Mesothelial cell of epicardium (in vitro differentiated cells): ENCODE data around the gene OR6X1. TPM values are rescaled to one million over a fixed set of nuclear protein-coding genes. Genes with fewer than 3 reads are reported as not detected.

ENCODE experiments used
- DNase-seq, 2 experiments: peaks; one replicate each; pipeline ENCODE4 v3.0.0; 2021; ENCODE audit warnings: low spot score in 2 of 2; ENCODE audit not compliant: unreplicated experiment in 2 of 2
- H3K27ac Mint-ChIP-seq: 2 replicates; pipeline ENCODE4 v1.8.0; 2021; ENCODE audit warnings: mixed read lengths
- H3K27me3 Mint-ChIP-seq: 2 replicates; pipeline ENCODE4 v1.8.0; 2021; ENCODE audit warnings: low read depth, mixed read lengths
- H3K36me3 Mint-ChIP-seq: 2 replicates; pipeline ENCODE4 v1.8.0; 2021; ENCODE audit warnings: mixed read lengths
- H3K4me1 Mint-ChIP-seq: 2 replicates; pipeline ENCODE4 v1.8.0; 2021; ENCODE audit warnings: mixed read lengths
- H3K4me3 Mint-ChIP-seq: 2 replicates; pipeline ENCODE4 v1.8.0; 2021; ENCODE audit warnings: mild to moderate bottlenecking, moderate library complexity, mixed read lengths
- H3K9me3 Mint-ChIP-seq: 2 replicates; pipeline ENCODE4 v1.8.0; 2021; ENCODE audit warnings: mixed read lengths
- total RNA-seq: library from RNA; stranded (reverse); gene quantifications from 3 replicates; pipeline ENCODE4 v1.2.1, GENCODE V29; 2021
- TF ChIP-seq, protein P1 (sequence below): fragments of 200-600 bp; sonication (generic); IDR thresholded peaks from one replicate; pipeline ENCODE4 v1.5.0; 2021; ENCODE audit warnings: antibody characterized with exemption; ENCODE audit not compliant: unreplicated experiment

OR6X1 gene
- total RNA-seq, 1 donor from 2014 or later = not detected

DNA sequence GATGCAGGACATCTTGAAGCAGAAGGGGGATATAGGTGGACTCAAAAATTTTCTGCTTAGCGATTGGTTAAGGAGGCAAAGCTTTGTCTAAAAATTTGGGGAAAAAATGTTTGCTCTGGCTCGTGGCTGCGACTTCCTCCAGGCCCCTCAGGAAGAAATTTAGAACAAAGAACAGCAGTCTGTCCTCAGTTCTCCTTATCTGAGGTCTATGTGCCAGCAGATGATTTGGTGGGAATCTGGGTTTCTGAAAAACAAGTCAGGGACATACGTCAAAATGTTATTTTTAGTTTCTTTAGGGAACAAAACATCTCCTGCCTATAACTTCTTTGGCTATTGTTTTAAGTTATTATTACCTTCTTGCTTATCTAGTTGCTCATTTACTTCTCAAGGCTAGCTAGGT is 43.8 kb upstream of the OR6X1 start:
- Mint-ChIP-seq H3K4me1 (peaks cover 18% of the 10 kb centered on the region), H3K9me3 (peaks cover 7% of the 10 kb centered on the region), H3K27me3 (no peaks in the 10 kb centered on the region), H3K27ac (no peak overlapping the region), H3K4me3 (no peak overlapping the region), H3K36me3 (no peaks in the 10 kb centered on the region)
- DNase-seq = no peak
- TF ChIP-seq, protein P1, sequence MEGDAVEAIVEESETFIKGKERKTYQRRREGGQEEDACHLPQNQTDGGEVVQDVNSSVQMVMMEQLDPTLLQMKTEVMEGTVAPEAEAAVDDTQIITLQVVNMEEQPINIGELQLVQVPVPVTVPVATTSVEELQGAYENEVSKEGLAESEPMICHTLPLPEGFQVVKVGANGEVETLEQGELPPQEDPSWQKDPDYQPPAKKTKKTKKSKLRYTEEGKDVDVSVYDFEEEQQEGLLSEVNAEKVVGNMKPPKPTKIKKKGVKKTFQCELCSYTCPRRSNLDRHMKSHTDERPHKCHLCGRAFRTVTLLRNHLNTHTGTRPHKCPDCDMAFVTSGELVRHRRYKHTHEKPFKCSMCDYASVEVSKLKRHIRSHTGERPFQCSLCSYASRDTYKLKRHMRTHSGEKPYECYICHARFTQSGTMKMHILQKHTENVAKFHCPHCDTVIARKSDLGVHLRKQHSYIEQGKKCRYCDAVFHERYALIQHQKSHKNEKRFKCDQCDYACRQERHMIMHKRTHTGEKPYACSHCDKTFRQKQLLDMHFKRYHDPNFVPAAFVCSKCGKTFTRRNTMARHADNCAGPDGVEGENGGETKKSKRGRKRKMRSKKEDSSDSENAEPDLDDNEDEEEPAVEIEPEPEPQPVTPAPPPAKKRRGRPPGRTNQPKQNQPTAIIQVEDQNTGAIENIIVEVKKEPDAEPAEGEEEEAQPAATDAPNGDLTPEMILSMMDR = no peak

DNA sequence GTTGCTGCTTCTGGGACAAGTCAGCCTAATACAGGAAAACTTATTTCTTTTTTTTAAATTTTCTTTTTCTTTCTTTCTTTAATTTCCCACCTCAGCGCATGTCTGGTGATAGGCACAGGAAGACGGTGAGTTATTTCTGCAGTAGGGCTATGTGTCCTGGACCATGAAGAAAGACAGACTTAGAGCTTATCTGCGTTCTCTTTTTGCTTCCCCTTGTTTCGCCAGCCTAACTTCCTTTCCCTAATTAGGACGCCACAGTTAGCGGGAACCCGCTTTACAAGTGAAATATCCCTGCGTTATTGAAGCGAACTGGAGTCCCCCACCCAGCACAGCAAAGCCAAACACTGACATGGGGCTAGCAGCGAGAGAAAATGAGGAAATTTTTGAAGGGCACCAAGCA is 43.2 kb upstream of the OR6X1 start:
- TF ChIP-seq, protein P1 = no peak
- Mint-ChIP-seq H3K36me3 (no peaks in the 10 kb centered on the region), H3K27me3 (no peaks in the 10 kb centered on the region), H3K4me3 (no peak overlapping the region), H3K4me1 (peaks cover 18% of the 10 kb centered on the region), H3K27ac (peak overlapping the region; percentile 50), H3K9me3 (peaks cover 10% of the 10 kb centered on the region)
- DNase-seq = no peak

DNA sequence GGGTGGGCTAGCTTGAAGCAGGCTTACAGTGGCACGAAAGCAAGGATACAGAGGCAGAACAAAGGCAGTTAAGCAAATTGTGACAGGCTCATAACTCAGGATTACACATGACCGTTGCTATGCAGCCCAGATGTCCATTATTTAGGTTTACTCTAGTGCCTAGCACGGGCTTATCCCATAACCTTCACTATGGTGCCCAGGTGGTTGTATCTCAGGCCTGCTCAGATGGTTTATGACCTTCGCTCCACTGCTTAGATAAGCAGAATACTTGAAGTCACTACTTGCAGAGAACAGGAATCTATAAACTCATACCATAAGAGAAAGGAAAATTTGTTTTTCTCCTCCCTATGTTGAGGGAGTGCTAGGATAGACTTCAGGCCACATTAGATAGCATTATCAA is 42.8 kb upstream of the OR6X1 start:
- no peak for DNase-seq
- peaks cover 13% of the 10 kb centered on the region for H3K9me3 Mint-ChIP-seq
- H3K27me3 Mint-ChIP-seq = no peaks in the 10 kb centered on the region
- TF ChIP-seq, protein P1 = no peak
- H3K36me3 Mint-ChIP-seq = no peaks in the 10 kb centered on the region
- peak overlapping the region; percentile 78 for H3K27ac Mint-ChIP-seq
- peaks cover 18% of the 10 kb centered on the region for H3K4me1 Mint-ChIP-seq
- no peak overlapping the region for H3K4me3 Mint-ChIP-seq

DNA sequence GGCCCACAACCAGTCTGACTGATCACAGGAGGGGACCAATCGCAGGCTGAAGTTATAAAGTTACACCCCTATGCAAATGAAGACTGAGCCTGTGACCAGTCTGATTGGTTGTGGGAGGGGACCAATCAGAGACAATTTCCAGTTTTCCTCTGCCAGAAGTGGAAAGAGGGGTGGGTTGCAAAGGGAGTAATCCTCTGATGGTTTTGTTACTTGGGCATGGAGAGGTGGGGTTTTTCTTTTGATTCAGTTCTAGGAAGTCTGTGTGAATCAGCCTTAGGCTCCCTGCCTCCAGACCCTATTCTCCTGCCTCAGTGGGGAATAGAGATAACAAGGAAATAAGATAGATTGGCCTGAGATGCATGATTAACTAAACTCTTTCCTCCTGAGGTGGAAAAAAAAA is 41.9 kb upstream of the OR6X1 start:
- no peak overlapping the region for H3K27ac Mint-ChIP-seq
- peaks cover 13% of the 10 kb centered on the region for H3K9me3 Mint-ChIP-seq
- H3K4me3 Mint-ChIP-seq = no peak overlapping the region
- TF ChIP-seq, protein P1 = no peak
- no peak for DNase-seq
- H3K36me3 Mint-ChIP-seq = no peaks in the 10 kb centered on the region
- no peaks in the 10 kb centered on the region for H3K27me3 Mint-ChIP-seq
- H3K4me1 Mint-ChIP-seq = peaks cover 18% of the 10 kb centered on the region

DNA sequence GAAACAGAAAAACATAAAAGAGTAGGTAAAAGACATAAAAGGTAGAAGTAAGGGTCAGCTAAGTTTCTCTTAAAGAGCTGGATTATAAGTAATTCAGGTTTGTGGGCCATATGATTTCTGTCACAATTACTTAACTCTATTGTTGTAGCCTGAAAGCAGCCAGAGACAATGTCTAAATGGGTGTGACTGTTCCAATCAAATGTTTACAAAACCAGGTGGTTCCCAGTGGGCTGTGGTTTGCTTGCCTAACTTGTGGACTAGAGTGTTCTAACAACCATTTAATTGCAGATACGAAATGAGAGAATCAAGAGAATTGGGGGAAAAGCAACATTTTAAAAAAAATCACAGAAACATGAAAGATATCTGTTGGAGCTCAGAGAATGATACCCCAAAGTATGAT is 29.2 kb upstream of the OR6X1 start:
- H3K4me1 Mint-ChIP-seq = no peaks in the 10 kb centered on the region
- H3K36me3 Mint-ChIP-seq = peaks cover under 1% of the 10 kb centered on the region
- H3K27me3 Mint-ChIP-seq = no peaks in the 10 kb centered on the region
- no peak overlapping the region for H3K4me3 Mint-ChIP-seq
- DNase-seq = no peak
- no peak overlapping the region for H3K27ac Mint-ChIP-seq
- H3K9me3 Mint-ChIP-seq = peaks cover 33% of the 10 kb centered on the region
- TF ChIP-seq, protein P1 = no peak

DNA sequence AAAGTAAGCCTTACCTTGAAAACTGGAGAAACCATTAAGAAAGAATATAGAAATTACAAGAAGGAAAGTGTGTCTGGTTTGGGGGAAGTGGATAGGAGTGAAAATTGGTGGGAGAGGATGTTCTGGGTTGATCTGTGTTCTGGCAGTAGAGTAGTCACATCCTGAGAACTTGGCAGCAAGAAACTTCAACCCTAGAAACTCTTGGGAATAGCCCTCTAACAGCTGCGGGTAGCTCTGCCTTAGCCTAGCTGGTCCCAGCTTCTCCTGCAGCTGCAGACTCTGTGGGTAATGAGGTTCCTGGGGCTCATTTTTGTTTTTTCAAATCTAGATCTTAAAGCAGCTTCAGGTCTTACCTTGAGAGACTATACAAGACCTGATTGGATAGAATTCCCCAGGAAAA is 24.2 kb upstream of the OR6X1 start:
- H3K27me3 Mint-ChIP-seq = no peaks in the 10 kb centered on the region
- TF ChIP-seq, protein P1 = no peak
- H3K9me3 Mint-ChIP-seq = peaks cover 7% of the 10 kb centered on the region
- DNase-seq = no peak
- no peaks in the 10 kb centered on the region for H3K36me3 Mint-ChIP-seq
- H3K4me3 Mint-ChIP-seq = no peak overlapping the region
- H3K4me1 Mint-ChIP-seq = no peaks in the 10 kb centered on the region
- no peak overlapping the region for H3K27ac Mint-ChIP-seq
